Epidermal melanocyte (primary cell): ENCODE results near the gene SMAP2.

Source experiments
- DNase-seq: peaks from one replicate; pipeline ENCODE4 v3.0.0; 2011; ENCODE audit warnings: low spot score; ENCODE audit not compliant: insufficient read length

The SMAP2 gene

GRCh38 chr1:40389871-40390560 lies 16.5 kb downstream of the SMAP2 start:
- DNase-seq = no peak

GRCh38 chr1:40390857-40391256 lies 17.3 kb downstream of the SMAP2 start:
- no peak for DNase-seq

- no peak for DNase-seq
Measured at GRCh38 chr1:40391688-40392145, 18.2 kb downstream of the SMAP2 start.

GRCh38 chr1:40392221-40392620 lies 18.7 kb downstream of the SMAP2 start:
- peak; percentile 54 for DNase-seq

- no peak for DNase-seq
Measured at GRCh38 chr1:40393173-40393572, 19.6 kb downstream of the SMAP2 start.

GRCh38 chr1:40394491-40395172 lies 21.1 kb downstream of the SMAP2 start:
- no peak for DNase-seq

- no peak for DNase-seq
Measured at GRCh38 chr1:40395190-40396175, 22.0 kb downstream of the SMAP2 start.

GRCh38 chr1:40396420-40396819 lies 22.9 kb downstream of the SMAP2 start:
- no peak for DNase-seq

- no peak for DNase-seq
Measured at GRCh38 chr1:40397258-40397657, 23.7 kb downstream of the SMAP2 start.

- no peak for DNase-seq
Measured at GRCh38 chr1:40399984-40400704, 26.6 kb downstream of the SMAP2 start.

- no peak for DNase-seq
Measured at GRCh38 chr1:40401473-40402201, 28.1 kb downstream of the SMAP2 start.

- peak; percentile 30 for DNase-seq
Measured at GRCh38 chr1:40404670-40405462, 31.3 kb downstream of the SMAP2 start.

- no peak for DNase-seq
Measured at GRCh38 chr1:40405812-40406211, 32.3 kb downstream of the SMAP2 start.

GRCh38 chr1:40407453-40407852 lies 33.9 kb downstream of the SMAP2 start:
- DNase-seq = no peak

GRCh38 chr1:40409467-40409866 lies 35.9 kb downstream of the SMAP2 start:
- no peak for DNase-seq

- peak; percentile 58 for DNase-seq
Measured at GRCh38 chr1:40411294-40411693, 37.8 kb downstream of the SMAP2 start.

GRCh38 chr1:40411843-40412242 lies 38.3 kb downstream of the SMAP2 start:
- no peak for DNase-seq

GRCh38 chr1:40413527-40414252 lies 40.2 kb downstream of the SMAP2 start:
- DNase-seq = no peak

GRCh38 chr1:40414331-40414730 lies 40.8 kb downstream of the SMAP2 start:
- no peak for DNase-seq
